ENCODE results near the gene KIF11.
"Not testable (repeated sequence)": the region's sequence is repeated elsewhere in the genome, so short reads cannot be mapped to it uniquely, and the experiment has no call there.

Gene KIF11

GRCh38 chr10:92592761-92593618 lies at the start of gene KIF11:
Gene KIF11 (plus strand): TSS chr10:92593130. CDS start chr10:92593376, 246 bp downstream.
- H3K4me3 ChIP-seq (ENCODE audit: low read depth, low read length), result peak within 1 kb of the TSS; percentile 93

- no peak overlapping the region for H3K4me3 ChIP-seq (ENCODE audit: low read depth, low read length)
These were observed 48.6 kb upstream of the KIF11 start for GRCh38 chr10:92544296-92544695.

- H3K4me3 ChIP-seq (ENCODE audit: low read depth, low read length), result no peak overlapping the region
These were observed 47.4 kb upstream of the KIF11 start for GRCh38 chr10:92545556-92545955.

GRCh38 chr10:92547676-92548075 lies 45.3 kb upstream of the KIF11 start:
- H3K4me3 ChIP-seq (ENCODE audit: low read depth, low read length), result no peak overlapping the region

GRCh38 chr10:92550924-92551323 lies 42.0 kb upstream of the KIF11 start:
- H3K4me3 ChIP-seq (ENCODE audit: low read depth, low read length), result no peak overlapping the region

- H3K4me3 ChIP-seq (ENCODE audit: low read depth, low read length), result no peak overlapping the region
These were observed 40.6 kb upstream of the KIF11 start for GRCh38 chr10:92552310-92552709.

- H3K4me3 ChIP-seq (ENCODE audit: low read depth, low read length), result no peak overlapping the region
These were observed 39.0 kb upstream of the KIF11 start for GRCh38 chr10:92553959-92554358.

GRCh38 chr10:92559046-92559445 lies 33.9 kb upstream of the KIF11 start:
- H3K4me3 ChIP-seq (ENCODE audit: low read depth, low read length), result no peak overlapping the region

- no peak overlapping the region for H3K4me3 ChIP-seq (ENCODE audit: low read depth, low read length)
These were observed 30.5 kb upstream of the KIF11 start for GRCh38 chr10:92562424-92562823.

- no peak overlapping the region for H3K4me3 ChIP-seq (ENCODE audit: low read depth, low read length)
These were observed 24.9 kb upstream of the KIF11 start for GRCh38 chr10:92567952-92568600.

GRCh38 chr10:92569071-92569470 lies 23.9 kb upstream of the KIF11 start:
- no peak overlapping the region for H3K4me3 ChIP-seq (ENCODE audit: low read depth, low read length)

- not testable (repeated sequence) for H3K4me3 ChIP-seq (ENCODE audit: low read depth, low read length)
These were observed 23.3 kb upstream of the KIF11 start for GRCh38 chr10:92569663-92570062.

- no peak overlapping the region for H3K4me3 ChIP-seq (ENCODE audit: low read depth, low read length)
These were observed 21.3 kb upstream of the KIF11 start for GRCh38 chr10:92571649-92572048.

GRCh38 chr10:92572362-92573090 lies 20.4 kb upstream of the KIF11 start:
- peak overlapping the region; percentile 78 for H3K4me3 ChIP-seq (ENCODE audit: low read depth, low read length)

GRCh38 chr10:92573091-92573797 lies 19.7 kb upstream of the KIF11 start:
- peak overlapping the region; percentile 78 for H3K4me3 ChIP-seq (ENCODE audit: low read depth, low read length)

- H3K4me3 ChIP-seq (ENCODE audit: low read depth, low read length), result peak within 1 kb of the TSS; percentile 78
These were observed 19.0 kb upstream of the KIF11 start, which contains the start of gene IDE for GRCh38 chr10:92573798-92574547. Gene IDE (minus strand): TSS chr10:92574093. CDS start chr10:92574019, 74 bp downstream.

- peak overlapping the region; percentile 78 for H3K4me3 ChIP-seq (ENCODE audit: low read depth, low read length)
These were observed 18.2 kb upstream of the KIF11 start for GRCh38 chr10:92574548-92575261.

- H3K4me3 ChIP-seq (ENCODE audit: low read depth, low read length), result no peak overlapping the region
These were observed 17.0 kb upstream of the KIF11 start for GRCh38 chr10:92575961-92576360.

- not testable (repeated sequence) for H3K4me3 ChIP-seq (ENCODE audit: low read depth, low read length)
These were observed 10.6 kb upstream of the KIF11 start for GRCh38 chr10:92582347-92582746.
